Measurements from ENCODE around the gene ESPN. TPM values are rescaled to one million over a fixed set of nuclear protein-coding genes. Genes with fewer than 3 reads are reported as not detected.
"Not testable (repeated sequence)": the region's sequence is repeated elsewhere in the genome, so short reads cannot be mapped to it uniquely, and the experiment has no call there.

Gene ESPN
- total and polyA plus RNA-seq, 2 of the 4 experiments (the other 2 are of a cell fraction) = under 0.01 to 0.02 TPM

DNA sequence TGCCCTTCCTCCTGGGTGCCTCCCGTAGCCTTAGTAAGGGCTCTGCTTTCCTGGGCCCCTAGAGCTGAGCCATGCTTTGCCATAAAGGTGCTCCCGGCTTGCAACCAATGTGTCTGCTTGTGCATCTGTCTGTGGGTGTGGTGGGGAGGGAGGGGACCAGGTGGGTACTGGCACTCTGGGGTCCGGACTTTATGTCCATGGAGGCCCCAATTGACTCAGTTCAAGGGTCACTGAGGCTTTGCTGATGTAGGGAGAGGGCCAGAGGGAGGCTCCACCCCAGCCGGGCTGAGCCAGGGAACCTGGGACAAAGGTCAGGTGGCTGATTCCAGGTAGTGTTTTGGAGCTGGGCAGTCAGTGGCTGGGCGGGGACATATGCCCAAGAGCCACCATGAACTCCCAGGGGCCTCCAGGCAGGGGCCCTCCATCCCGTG is 26.4 kb downstream of the ESPN start:
- no peak overlapping the region for H4K8ac ChIP-seq (ENCODE audit: low read depth in 2 of 2, low read length in 2 of 2)
- H3K4ac ChIP-seq (ENCODE audit: low read depth, low read length) = no peak overlapping the region
- no peak overlapping the region for H3K27ac ChIP-seq (ENCODE audit: insufficient read depth, low read length)
- no peak overlapping the region for H4K5ac ChIP-seq (ENCODE audit: low read depth, low read length)
- POLR2A ChIA-PET (ENCODE audit: unreplicated experiment) = no interaction called here
- no peak overlapping the region for H3K4me2 ChIP-seq (ENCODE audit: low read depth, low read length)
- DNase-seq (no peak), ATAC-seq (ENCODE audit: low read depth) (no peak)
- BruUV-seq (replicated peaks) = no TSS peak
- TF ChIP-seq MAFK (IDR thresholded peaks at IDR 0.05; ENCODE audit: low read depth, low read length) (no peak), SMC3 (IDR thresholded peaks at IDR 0.05; ENCODE audit: low read depth, low read length) (no peak)
- no peak overlapping the region for H2AK5ac ChIP-seq (ENCODE audit: low read depth, low read length)
- H4K20me1 ChIP-seq (ENCODE audit: insufficient read depth, low read length) = no peaks in the 10 kb centered on the region
- H2BK120ac ChIP-seq (ENCODE audit: low read depth, low read length) = no peak overlapping the region
- CTCF ChIA-PET = no interaction called here
- H2AFZ ChIP-seq (replicated peaks; ENCODE audit: low read length, poor library complexity) = no peak overlapping the region
- H3K23ac ChIP-seq (ENCODE audit: low read depth, low read length) = no peak overlapping the region
- no peak overlapping the region for H2BK15ac ChIP-seq (ENCODE audit: low read depth, low read length)
- H3K79me1 ChIP-seq (ENCODE audit: low read depth in 1 of 2, low read length in 2 of 2) = no peaks in the 10 kb centered on the region
- no peak overlapping the region for H3K9ac ChIP-seq (ENCODE audit: low read depth, low read length)
- in situ Hi-C loops (cut with MboI; ENCODE audit: low sequenced_read_pairs) (no loop called here), intact Hi-C loops (cut with micrococcal nuclease) (no loop called here), dilution Hi-C loops (cut with HindIII; ENCODE audit: low sequenced_read_pairs, unreplicated experiment) (no loop called here)
- H3K9me1 ChIP-seq (ENCODE audit: insufficient read depth, low read length) = no peaks in the 10 kb centered on the region
- no peak overlapping the region for H3K18ac ChIP-seq (ENCODE audit: low read depth, low read length)
- H3K14ac ChIP-seq (replicated peaks; ENCODE audit: low read depth, low read length) = no peak overlapping the region
- no peak overlapping the region for H3K56ac ChIP-seq (ENCODE audit: extremely low read depth, insufficient read depth, low read length)
- H2BK5ac ChIP-seq (ENCODE audit: low read depth, low read length, poor library complexity, severe bottlenecking) = no peak overlapping the region
- peaks cover 84% of the 10 kb centered on the region for H3K27me3 ChIP-seq (ENCODE audit: control insufficient read depth, insufficient read depth, low read length)
- H3K4me3 ChIP-seq (ENCODE audit: insufficient read depth, low read depth, low read length) = no peak overlapping the region
- H4K91ac ChIP-seq (ENCODE audit: insufficient read depth, low read depth, low read length) = no peak overlapping the region
- 60% methylated on average over 4 of the region's 6 CpGs; no CpG with 5 or more reads in 1 of the 2 experiments for WGBS, 2 experiments (ENCODE audit: extremely low coverage in 2 of 2, insufficient read length in 1 of 2)
- H2AK9ac ChIP-seq (replicated peaks; ENCODE audit: low read depth, low read length, poor library complexity) = no peak overlapping the region
- no peaks in the 10 kb centered on the region; the same call in 1 of the 2 replicates for H3K4me1 ChIP-seq (ENCODE audit: control insufficient read depth, insufficient read depth, low read length)
- H2BK20ac ChIP-seq (ENCODE audit: low read depth, low read length) = no peak overlapping the region
- H3K36me3 ChIP-seq (ENCODE audit: control insufficient read depth, insufficient read depth, low read length) = no peaks in the 10 kb centered on the region
- H3K9me3 ChIP-seq (ENCODE audit: control insufficient read depth, insufficient read depth, low read length) = no peaks in the 10 kb centered on the region

DNA sequence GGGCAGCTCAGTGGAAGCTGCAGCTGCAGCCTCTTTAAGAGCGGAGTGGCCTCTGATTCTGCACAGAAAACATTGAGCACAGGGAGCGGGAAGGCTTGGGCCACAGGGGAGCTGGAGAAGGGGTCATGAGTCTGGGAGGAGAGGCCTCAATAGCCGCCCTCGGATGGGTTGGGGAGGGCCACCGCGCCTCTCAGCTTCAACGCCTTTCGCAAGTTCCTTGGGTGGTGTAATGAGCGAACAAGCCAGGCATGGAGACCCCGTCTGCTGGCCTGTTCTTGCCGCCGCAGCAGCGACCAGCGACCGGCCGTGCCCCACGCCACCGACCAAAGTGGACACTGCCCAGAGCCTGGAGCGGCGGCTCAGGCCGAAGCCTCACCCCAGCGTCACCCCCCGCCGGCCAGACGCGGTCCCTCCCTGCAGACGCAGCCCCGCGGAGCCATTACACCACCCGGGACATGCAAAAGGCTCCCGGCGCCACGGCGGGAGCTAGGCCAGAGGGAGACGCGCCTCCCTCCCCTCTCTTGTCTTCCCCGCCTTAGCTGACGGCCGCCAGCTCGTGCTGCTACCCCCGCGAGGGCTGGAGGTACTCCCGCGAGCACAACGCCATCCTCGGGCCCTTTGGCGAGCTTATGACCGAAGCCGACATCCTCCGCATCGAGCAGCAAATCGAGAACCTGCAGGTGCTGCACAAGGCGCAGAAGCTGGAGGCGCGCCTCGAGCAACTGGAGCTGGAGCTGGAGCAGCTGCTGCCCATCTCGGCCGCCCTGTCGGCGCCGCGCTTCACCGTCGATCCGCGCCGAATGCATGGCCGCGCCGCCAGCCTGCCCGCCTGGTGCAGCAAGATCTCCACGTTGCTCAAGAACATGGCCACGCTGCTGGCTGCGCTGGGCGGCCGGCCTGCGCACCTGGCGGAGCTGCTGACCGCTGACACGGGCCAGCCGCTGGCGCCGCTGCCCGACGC is 29.6 kb downstream of the ESPN start:
- POLR2A ChIA-PET (ENCODE audit: unreplicated experiment); H3K27ac ChIP-seq (ENCODE audit: insufficient read depth, low read length); H3K4ac ChIP-seq (ENCODE audit: low read depth, low read length); H3K23ac ChIP-seq (ENCODE audit: low read depth, low read length); H2BK20ac ChIP-seq (ENCODE audit: low read depth, low read length); H4K20me1 ChIP-seq (ENCODE audit: insufficient read depth, low read length); H4K5ac ChIP-seq (ENCODE audit: low read depth, low read length); intact Hi-C loops (cut with micrococcal nuclease); dilution Hi-C loops (cut with HindIII; ENCODE audit: low sequenced_read_pairs, unreplicated experiment); H3K56ac ChIP-seq (ENCODE audit: extremely low read depth, insufficient read depth, low read length); H2BK5ac ChIP-seq (ENCODE audit: low read depth, low read length, poor library complexity, severe bottlenecking); H3K9me3 ChIP-seq (ENCODE audit: control insufficient read depth, insufficient read depth, low read length); H3K4me1 ChIP-seq (ENCODE audit: control insufficient read depth, insufficient read depth, low read length); H4K91ac ChIP-seq (ENCODE audit: insufficient read depth, low read depth, low read length); H3K9ac ChIP-seq (ENCODE audit: low read depth, low read length); H3K14ac ChIP-seq (replicated peaks; ENCODE audit: low read depth, low read length); H3K9me1 ChIP-seq (ENCODE audit: insufficient read depth, low read length); in situ Hi-C loops (cut with MboI; ENCODE audit: low sequenced_read_pairs); H3K4me2 ChIP-seq (ENCODE audit: low read depth, low read length); H2BK15ac ChIP-seq (ENCODE audit: low read depth, low read length); H4K8ac ChIP-seq (ENCODE audit: low read depth in 2 of 2, low read length in 2 of 2); H2AFZ ChIP-seq (replicated peaks; ENCODE audit: low read length, poor library complexity); H3K79me1 ChIP-seq (ENCODE audit: low read depth in 1 of 2, low read length in 2 of 2); BruUV-seq (replicated peaks); H2AK9ac ChIP-seq (replicated peaks; ENCODE audit: low read depth, low read length, poor library complexity); H2AK5ac ChIP-seq (ENCODE audit: low read depth, low read length); H2BK120ac ChIP-seq (ENCODE audit: low read depth, low read length); H3K4me3 ChIP-seq (ENCODE audit: insufficient read depth, low read depth, low read length); H3K36me3 ChIP-seq (ENCODE audit: control insufficient read depth, insufficient read depth, low read length); H3K18ac ChIP-seq (ENCODE audit: low read depth, low read length): not testable (repeated sequence)
- CTCF ChIA-PET = interaction anchor here (1.2 kb wide), 1 partner anchor 16 kb away, joined by 3 read pairs; no protein-coding TSS in a partner anchor
- WGBS, 2 experiments (ENCODE audit: extremely low coverage in 2 of 2, insufficient read length in 1 of 2) = 11% methylated on average over 50 of the region's 85 CpGs; no CpG with 5 or more reads in 1 of the 2 experiments
- H3K27me3 ChIP-seq (ENCODE audit: control insufficient read depth, insufficient read depth, low read length) = peaks cover 68% of the 10 kb centered on the region
- ATAC-seq (ENCODE audit: low read depth) (peak; percentile 18), DNase-seq (peak; percentile 7)
